NT2/D1 (cell line): ENCODE results near the gene CUEDC1.
A peak's percentile ranks its signal among the peaks of the same experiment; 100 is the strongest.

ENCODE experiments used
- DNase-seq: peaks from one replicate; pipeline ENCODE4 v3.0.0-alpha.2; 2011; ENCODE audit warnings: low read depth, low spot score
- H3K27me3 ChIP-seq: 2 replicates; pipeline ENCODE4 v1.6.0; 2011; ENCODE audit warnings: mild to moderate bottlenecking; ENCODE audit not compliant: insufficient read length, insufficient read depth
- H3K36me3 ChIP-seq: 2 replicates; pipeline ENCODE4 v1.6.1; 2011; ENCODE audit warnings: mild to moderate bottlenecking, low read length, mixed read lengths; ENCODE audit not compliant: insufficient read depth, insufficient read length
- H3K4me1 ChIP-seq: 2 replicates; pipeline ENCODE4 v1.5.1; 2011; ENCODE audit not compliant: insufficient read depth, insufficient read length
- H3K4me3 ChIP-seq: 2 replicates; pipeline ENCODE4 v1.5.1; 2011; ENCODE audit warnings: low read depth; ENCODE audit not compliant: insufficient read length
- H3K9ac ChIP-seq: 2 replicates; pipeline ENCODE4 v1.6.0; 2011; ENCODE audit warnings: low read depth; ENCODE audit not compliant: insufficient read length
- H3K9me3 ChIP-seq: 2 replicates; pipeline ENCODE4 v1.5.1; 2011; ENCODE audit warnings: mild to moderate bottlenecking, low read length; ENCODE audit not compliant: insufficient read depth
- SUZ12 ChIP-seq: IDR thresholded peaks from 2 replicates; pipeline ENCODE4 v1.6.1; 2011; ENCODE audit not compliant: insufficient read length, insufficient read depth; ENCODE audit errors: extremely low read depth
- YY1 ChIP-seq: IDR thresholded peaks from 2 replicates; pipeline ENCODE4 v1.6.1; 2011; ENCODE audit not compliant: insufficient read length, insufficient read depth
- ZNF274 ChIP-seq: IDR thresholded peaks from 2 replicates; pipeline ENCODE4 v1.6.1; 2011; ENCODE audit warnings: mild to moderate bottlenecking, low read depth, low read length

CUEDC1 gene

DNA sequence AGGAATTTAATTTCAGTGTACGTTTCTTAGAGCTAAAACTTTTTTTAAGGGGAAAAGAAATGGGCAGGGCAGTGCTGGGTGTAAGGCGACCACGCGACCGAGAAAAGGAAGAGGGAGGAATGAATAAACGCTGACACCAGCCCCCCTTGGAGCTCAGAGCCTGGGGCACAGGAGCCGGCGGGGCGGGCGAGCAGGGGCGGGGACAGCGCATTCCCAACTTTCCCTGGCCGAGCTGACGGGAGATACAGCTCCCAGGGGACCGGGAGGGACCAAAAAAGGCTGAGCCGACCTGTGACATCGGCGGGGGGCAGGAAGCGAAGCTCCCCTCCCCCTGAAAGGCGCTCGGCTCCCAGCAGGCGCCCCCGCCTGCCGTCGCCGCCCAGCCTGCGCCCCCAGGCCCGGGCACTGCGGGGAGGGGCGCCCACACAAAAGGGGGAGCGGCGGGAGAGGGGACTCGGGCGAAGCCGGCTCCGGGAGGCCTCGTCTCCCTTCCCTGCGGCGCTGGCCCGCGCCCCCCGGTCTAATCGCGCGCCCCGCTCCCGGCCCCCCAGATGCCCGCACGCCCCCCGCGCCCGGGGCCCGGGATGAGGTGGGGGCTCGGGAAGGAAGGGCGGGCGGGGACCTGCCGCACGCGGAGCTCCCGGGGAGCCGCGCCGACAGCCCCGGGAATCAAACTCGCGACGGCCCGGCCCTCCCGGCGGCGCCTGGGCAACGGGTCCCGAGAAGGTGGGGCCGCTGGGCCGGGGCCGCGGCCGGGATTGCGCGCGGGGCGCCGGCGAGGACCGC is 622 bp downstream of the CUEDC1 start:
- Histone ChIP-seq H3K4me1 (peaks cover 17% of the 10 kb centered on the region), H3K36me3 (peaks cover 11% of the 10 kb centered on the region), H3K9ac (peak overlapping the region; percentile 77), H3K9me3 (no peaks in the 10 kb centered on the region), H3K27me3 (peaks cover 14% of the 10 kb centered on the region), H3K4me3 (peak overlapping the region; percentile 67)
- TF ChIP-seq YY1 (no peak), SUZ12 (no peak), ZNF274 (no peak)
- peak; percentile 15 for DNase-seq

DNA sequence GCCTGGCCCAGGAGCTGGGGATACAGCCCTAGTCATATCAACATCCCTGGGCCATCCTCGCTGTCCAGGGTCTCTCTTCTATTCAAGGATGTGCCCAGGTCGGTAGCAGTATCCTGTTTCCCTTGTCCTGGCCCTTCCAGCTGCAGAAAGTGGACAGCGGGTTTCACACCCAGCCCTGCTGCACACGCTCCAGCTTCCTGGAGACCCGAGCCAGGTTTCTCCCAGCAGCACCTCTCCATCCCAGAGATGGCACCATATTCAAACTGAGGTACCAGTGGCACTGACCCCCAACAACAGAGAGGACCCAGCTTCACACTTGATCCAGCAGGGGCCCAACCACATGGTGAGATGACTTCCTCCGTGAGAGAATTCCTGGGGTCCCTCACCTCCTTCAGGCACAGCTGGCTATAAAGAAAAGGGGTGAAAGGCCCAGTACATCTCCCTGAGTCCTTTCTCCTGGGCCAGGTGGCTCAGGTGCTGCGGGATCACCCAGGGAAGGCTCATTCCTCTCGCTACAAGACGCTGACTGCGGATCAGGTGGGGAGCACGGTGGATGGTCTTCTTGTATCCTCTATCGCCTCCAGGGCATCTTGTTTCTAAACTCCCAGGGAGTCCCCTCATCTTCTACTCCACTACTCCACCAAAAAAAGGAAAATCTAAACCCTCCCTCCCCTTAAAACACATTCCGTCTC is 1.4 kb downstream of the CUEDC1 start:
- Histone ChIP-seq H3K36me3 (peaks cover 11% of the 10 kb centered on the region), H3K9me3 (no peaks in the 10 kb centered on the region), H3K4me1 (peaks cover 17% of the 10 kb centered on the region), H3K27me3 (peaks cover 14% of the 10 kb centered on the region), H3K9ac (peak overlapping the region; percentile 77), H3K4me3 (peak overlapping the region; percentile 67)
- TF ChIP-seq SUZ12, result no peak
- TF ChIP-seq ZNF274, result no peak
- TF ChIP-seq YY1, result no peak
- DNase-seq, result no peak

DNA sequence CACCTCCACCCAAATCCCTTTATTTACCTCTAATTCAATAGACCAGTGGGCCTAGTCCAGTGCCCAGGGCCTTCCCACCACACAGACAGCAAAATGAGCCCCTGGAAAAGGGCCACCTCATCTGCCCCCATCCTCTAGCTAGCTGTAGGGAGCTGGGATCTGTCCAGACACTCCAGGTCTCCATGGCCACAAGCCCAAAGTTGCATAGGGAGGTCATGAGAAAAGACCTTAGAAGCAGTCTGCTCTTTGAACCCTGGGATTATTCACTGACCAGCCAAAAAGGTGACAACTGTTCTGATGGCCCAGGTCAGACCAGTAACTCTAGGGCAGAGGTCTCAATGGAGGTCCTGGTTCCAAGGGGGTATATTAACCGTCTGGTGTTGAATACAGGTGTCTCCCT is 2.0 kb downstream of the CUEDC1 start:
- H3K4me3 ChIP-seq, result no peak overlapping the region

DNA sequence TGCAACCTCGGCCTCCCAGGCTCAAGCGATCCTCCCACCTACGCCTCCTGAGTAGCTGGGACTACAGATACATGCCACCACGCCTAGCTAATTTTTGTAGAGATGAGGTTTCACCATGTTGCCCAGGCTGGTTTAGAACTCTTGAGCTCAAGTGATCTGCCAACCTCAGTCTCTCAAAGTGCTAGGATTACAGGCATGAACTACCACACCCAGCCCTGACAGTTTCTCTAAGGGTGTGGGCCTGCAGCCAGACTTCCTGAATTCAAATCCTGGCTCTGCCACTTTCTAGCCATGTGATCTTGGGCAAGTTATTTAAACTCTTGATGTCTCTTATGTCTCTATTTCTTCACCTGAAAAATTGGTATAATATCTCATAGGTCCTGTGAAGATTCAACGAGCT is 5.6 kb downstream of the CUEDC1 start:
- H3K27me3 ChIP-seq, result peaks cover 6% of the 10 kb centered on the region
- H3K9ac ChIP-seq, result no peak overlapping the region
- TF ChIP-seq ZNF274, result no peak
- no peak for TF ChIP-seq SUZ12
- TF ChIP-seq YY1, result no peak
- no peak for DNase-seq
- no peaks in the 10 kb centered on the region for H3K9me3 ChIP-seq
- no peak overlapping the region for H3K4me3 ChIP-seq
- peaks cover 11% of the 10 kb centered on the region for H3K36me3 ChIP-seq
- H3K4me1 ChIP-seq, result peaks cover 14% of the 10 kb centered on the region

More for the DNA sequence above, 2.0 kb downstream of the CUEDC1 start:
- H3K9ac ChIP-seq, result no peak overlapping the region
- no peaks in the 10 kb centered on the region for H3K9me3 ChIP-seq
- H3K4me1 ChIP-seq, result peaks cover 17% of the 10 kb centered on the region
- peaks cover 14% of the 10 kb centered on the region for H3K27me3 ChIP-seq
- H3K36me3 ChIP-seq, result peaks cover 11% of the 10 kb centered on the region
- no peak for DNase-seq
- TF ChIP-seq YY1, result no peak
- no peak for TF ChIP-seq SUZ12
- no peak for TF ChIP-seq ZNF274

DNA sequence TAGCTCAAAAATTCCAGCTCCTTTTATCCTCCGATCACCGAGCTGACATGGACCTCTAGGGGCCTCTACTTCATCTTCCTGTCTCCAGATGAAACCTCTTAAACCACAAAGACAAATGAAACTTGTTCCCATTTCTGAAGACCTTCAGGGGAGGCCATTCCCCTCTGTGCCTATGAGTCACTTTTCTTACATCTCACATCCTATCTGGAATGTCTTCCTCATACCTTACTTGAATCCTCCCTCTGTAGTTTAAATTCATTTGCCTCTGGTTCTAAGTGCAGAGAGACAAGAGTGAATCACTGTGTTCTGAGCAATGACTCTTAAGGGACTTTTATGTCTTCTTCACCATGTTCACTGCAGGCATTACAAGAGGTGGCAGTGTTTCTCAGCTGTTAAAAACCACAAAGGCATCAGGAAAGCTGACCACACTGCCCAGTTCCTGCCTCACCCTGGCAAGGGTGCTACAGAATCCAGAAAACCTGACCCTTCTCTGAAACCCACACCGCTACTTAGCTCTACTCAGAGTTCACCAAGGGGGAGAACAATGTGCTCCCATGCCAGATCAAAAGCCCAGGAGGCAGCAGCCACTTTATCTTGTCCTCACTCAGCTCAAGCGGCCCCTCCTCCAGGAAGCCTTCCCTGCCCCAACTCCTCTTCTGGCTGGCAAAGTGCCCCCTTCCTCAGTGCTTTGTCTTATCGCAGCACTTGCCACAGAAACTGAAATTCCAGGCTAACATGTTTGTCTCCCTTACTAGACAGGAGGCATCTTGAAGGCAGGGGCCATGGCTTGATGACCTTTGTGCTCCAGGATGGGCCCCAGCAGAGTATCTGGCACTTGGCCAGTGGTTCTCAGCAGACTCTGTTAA is 6.4 kb downstream of the CUEDC1 start:
- H3K4me3 ChIP-seq, result no peak overlapping the region
- no peak for TF ChIP-seq SUZ12
- no peak for TF ChIP-seq ZNF274
- no peak for TF ChIP-seq YY1
- H3K9me3 ChIP-seq, result no peaks in the 10 kb centered on the region
- H3K4me1 ChIP-seq, result peaks cover 12% of the 10 kb centered on the region
- DNase-seq, result no peak
- peaks cover 6% of the 10 kb centered on the region for H3K27me3 ChIP-seq
- no peak overlapping the region for H3K9ac ChIP-seq
- peaks cover 14% of the 10 kb centered on the region for H3K36me3 ChIP-seq

DNA sequence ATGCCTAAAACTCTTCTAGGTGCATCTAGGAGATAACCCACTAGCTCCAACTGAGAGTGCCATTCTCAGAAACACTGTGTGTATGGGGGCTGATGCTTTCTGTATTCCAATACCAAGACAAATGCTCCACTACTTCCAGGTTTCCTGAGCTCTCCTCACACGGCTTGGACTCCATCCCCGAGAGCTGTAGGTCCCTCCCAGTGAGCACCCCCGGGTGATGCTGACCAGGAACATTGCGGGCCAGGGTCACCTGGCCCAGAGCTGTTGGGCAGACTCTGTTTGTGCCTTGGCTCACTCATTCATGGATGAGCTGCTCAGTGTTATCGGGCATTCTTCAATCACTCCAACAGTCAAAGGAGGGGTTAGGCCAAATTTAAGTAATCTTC is 7.0 kb downstream of the CUEDC1 start:
- Histone ChIP-seq H3K9ac (no peak overlapping the region), H3K9me3 (no peaks in the 10 kb centered on the region), H3K4me1 (peaks cover 6% of the 10 kb centered on the region), H3K36me3 (peaks cover 8% of the 10 kb centered on the region), H3K4me3 (no peak overlapping the region), H3K27me3 (peaks cover under 1% of the 10 kb centered on the region)
- no peak for TF ChIP-seq YY1
- TF ChIP-seq SUZ12, result no peak
- TF ChIP-seq ZNF274, result no peak
- DNase-seq, result no peak
